PC-9 (cell line): ENCODE data around the gene ITGB8. TPM values are rescaled to one million over a fixed set of nuclear protein-coding genes. Genes with fewer than 3 reads are reported as not detected.
A peak's percentile ranks its signal among the peaks of the same experiment; 100 is the strongest.

Experiments
- BruUV-seq: library from RNA; stranded (reverse); fragments of 400-500 nt; replicated peaks from 2 replicates; lab custom pipeline; 2021; lab: Mats Ljungman, UMichigan
- CTCF ChIA-PET: fragments of 300-600 bp; sonication (Branson Sonifier 250); formaldehyde crosslinking; loops from one replicate; lab custom pipeline; 2022; ENCODE audit warnings: antibody characterized with exemption; lab: Charles Lee
- POLR2A ChIA-PET: fragments of 300-600 bp; sonication (Branson Sonifier 250); formaldehyde crosslinking; loops from one replicate; lab custom pipeline; 2022; ENCODE audit warnings: antibody characterized with exemption; ENCODE audit not compliant: unreplicated experiment; lab: Charles Lee
- DNase-seq, 2 experiments: peaks; one replicate each; pipeline versions ENCODE4 v3.0.0 to v3.0.0-alpha.2; 2015 to 2022; ENCODE audit warnings: mixed read lengths in 1 of 2
- H2AFZ ChIP-seq: fragments of 200-600 bp; sonication (generic); 2 replicates; pipeline ENCODE4 v1.8.1; 2017; ENCODE audit warnings: antibody characterized with exemption
- H3F3A ChIP-seq: fragments of 200-600 bp; sonication (generic); 2 replicates; pipeline ENCODE4 v1.8.1; 2017; ENCODE audit warnings: antibody characterized with exemption, mild to moderate bottlenecking, low read depth; ENCODE audit not compliant: insufficient read depth
- H3K27ac ChIP-seq: fragments of 200-600 bp; sonication (generic); 2 replicates; pipeline ENCODE4 v1.6.1; 2016; ENCODE audit warnings: mixed run types
- H3K27me3 ChIP-seq: fragments of 200-600 bp; sonication (generic); 2 replicates; pipeline ENCODE4 v1.6.1; 2016; ENCODE audit warnings: low read depth, mixed run types; ENCODE audit not compliant: insufficient read depth
- H3K36me3 ChIP-seq: fragments of 200-600 bp; sonication (generic); 2 replicates; pipeline ENCODE4 v1.6.1; 2016; ENCODE audit warnings: low read depth, mixed run types
- H3K4me1 ChIP-seq: fragments of 200-600 bp; sonication (generic); replicated peaks from 2 replicates; pipeline ENCODE4 v1.6.1; 2016; ENCODE audit warnings: mixed run types; ENCODE audit not compliant: insufficient read depth
- H3K4me2 ChIP-seq: fragments of 200-600 bp; sonication (generic); 2 replicates; pipeline ENCODE4 v1.6.1; 2017; ENCODE audit warnings: mixed run types
- H3K4me3 ChIP-seq: fragments of 200-600 bp; sonication (generic); 2 replicates; pipeline ENCODE4 v1.6.1; 2016; ENCODE audit warnings: mixed run types
- H3K79me2 ChIP-seq: fragments of 200-600 bp; sonication (generic); 2 replicates; pipeline ENCODE4 v1.6.1; 2017; ENCODE audit warnings: low read depth, mixed run types
- H3K9me2 ChIP-seq: fragments of 200-600 bp; sonication (generic); 2 replicates; pipeline ENCODE4 v1.8.1; 2017; ENCODE audit warnings: mild to moderate bottlenecking; ENCODE audit not compliant: insufficient read depth
- H3K9me3 ChIP-seq: fragments of 200-600 bp; sonication (generic); 2 replicates; pipeline ENCODE4 v1.8.1; 2016; ENCODE audit warnings: low read depth; ENCODE audit not compliant: insufficient read depth
- H4K20me1 ChIP-seq: fragments of 200-600 bp; sonication (generic); 2 replicates; pipeline ENCODE4 v1.8.1; 2017; ENCODE audit not compliant: insufficient read depth
- CTCF ChIP-seq: fragments of 200-600 bp; sonication (generic); conservative IDR thresholded peaks from 2 replicates; pipeline ENCODE4 v1.6.1; 2017; ENCODE audit warnings: mixed run types, antibody characterized with exemption, mild to moderate bottlenecking, moderate library complexity
- EZH2 ChIP-seq: fragments of 200-600 bp; sonication (generic); IDR thresholded peaks from 2 replicates; pipeline ENCODE4 v1.8.0; 2017; ENCODE audit warnings: antibody characterized with exemption, low read depth
- intact Hi-C: fragments of 100-400 bp; cut with micrococcal nuclease; formaldehyde crosslinking; loops from one replicate; pipeline ENCODE4 v1.10.0; 2022; ENCODE audit not compliant: unreplicated experiment
- total RNA-seq: library from RNA; stranded (reverse); gene quantifications from 2 replicates; pipeline ENCODE4 v1.2.3, GENCODE V29; 2021

Gene ITGB8
- total RNA-seq, 1 experiment from 2014 or later: 20.1 TPM

GRCh38 chr7:20438694-20439376 lies 108.1 kb downstream of the ITGB8 start:
- Histone ChIP-seq H3K36me3 (no peaks in the 10 kb centered on the region), H4K20me1 (no peaks in the 10 kb centered on the region), H3K4me2 (no peak overlapping the region), H3K9me2 (no peaks in the 10 kb centered on the region), H3K27me3 (no peaks in the 10 kb centered on the region), H3F3A (no peaks in the 10 kb centered on the region), H3K79me2 (no peaks in the 10 kb centered on the region), H3K9me3 (0 out of 2 replicates have a peak, but pooled peaks cover 3% of the 10 kb centered on the region), H3K4me1 (0 out of 2 replicates have a peak, but pooled peaks cover 5% of the 10 kb centered on the region), H3K27ac (no peak overlapping the region), H3K4me3 (no peak overlapping the region), H2AFZ (no peak overlapping the region)
- intact Hi-C loops: no loop called here
- no peak for DNase-seq
- POLR2A ChIA-PET: no interaction called here
- TF ChIP-seq CTCF (no peak), EZH2 (no peak)
- no TSS peak for BruUV-seq
- CTCF ChIA-PET: interaction anchor here (0.7 kb wide), 1 partner anchor 691 kb away, joined by 6 read pairs; no protein-coding TSS in a partner anchor

- Histone ChIP-seq H3F3A (no peaks in the 10 kb centered on the region), H3K4me1 (0 out of 2 replicates have a peak, but pooled peaks cover 5% of the 10 kb centered on the region), H3K9me2 (no peaks in the 10 kb centered on the region), H3K79me2 (no peaks in the 10 kb centered on the region), H2AFZ (0 out of 2 replicates have a peak overlapping the region, but pooled peaks have one; percentile 19), H3K27ac (no peak overlapping the region), H3K36me3 (no peaks in the 10 kb centered on the region), H4K20me1 (no peaks in the 10 kb centered on the region), H3K9me3 (peaks cover 11% of the 10 kb centered on the region; the same call in 1 of the 2 replicates), H3K27me3 (no peaks in the 10 kb centered on the region), H3K4me2 (no peak overlapping the region), H3K4me3 (no peak overlapping the region)
- TF ChIP-seq EZH2: no peak
- TF ChIP-seq CTCF: no peak
- no peak for DNase-seq
- BruUV-seq: no TSS peak
- intact Hi-C loops: no loop called here
- ChIA-PET POLR2A (no interaction called here), CTCF (no interaction called here)
Observed at GRCh38 chr7:20439416-20440185, 108.9 kb downstream of the ITGB8 start.

- H3K9me3 ChIP-seq: peaks cover 17% of the 10 kb centered on the region; the same call in 1 of the 2 replicates
- H3K4me2 ChIP-seq: no peak overlapping the region
- no TSS peak for BruUV-seq
- no peaks in the 10 kb centered on the region for H3K9me2 ChIP-seq
- ChIA-PET CTCF (interaction anchor here (0.7 kb wide), 1 partner anchor 285 kb away, joined by 4 read pairs; no protein-coding TSS in a partner anchor), POLR2A (no interaction called here)
- H3K79me2 ChIP-seq: no peaks in the 10 kb centered on the region
- intact Hi-C loops: no loop called here
- no peaks in the 10 kb centered on the region for H3F3A ChIP-seq
- no peak for DNase-seq
- TF ChIP-seq CTCF: peak; percentile 68
- TF ChIP-seq EZH2: no peak
- H4K20me1 ChIP-seq: no peaks in the 10 kb centered on the region
- no peak overlapping the region for H2AFZ ChIP-seq
- H3K36me3 ChIP-seq: no peaks in the 10 kb centered on the region
- H3K27me3 ChIP-seq: no peaks in the 10 kb centered on the region
- no peak overlapping the region for H3K27ac ChIP-seq
- H3K4me1 ChIP-seq: 0 out of 2 replicates have a peak, but pooled peaks cover 5% of the 10 kb centered on the region
- no peak overlapping the region for H3K4me3 ChIP-seq
Observed at GRCh38 chr7:20440472-20441105, 109.9 kb downstream of the ITGB8 start.
